ENCODE results near the gene ARRDC1.
"Not testable (repeated sequence)": the region's sequence is repeated elsewhere in the genome, so short reads cannot be mapped to it uniquely, and the experiment has no call there.

- TF ChIP-seq, protein P1, sequence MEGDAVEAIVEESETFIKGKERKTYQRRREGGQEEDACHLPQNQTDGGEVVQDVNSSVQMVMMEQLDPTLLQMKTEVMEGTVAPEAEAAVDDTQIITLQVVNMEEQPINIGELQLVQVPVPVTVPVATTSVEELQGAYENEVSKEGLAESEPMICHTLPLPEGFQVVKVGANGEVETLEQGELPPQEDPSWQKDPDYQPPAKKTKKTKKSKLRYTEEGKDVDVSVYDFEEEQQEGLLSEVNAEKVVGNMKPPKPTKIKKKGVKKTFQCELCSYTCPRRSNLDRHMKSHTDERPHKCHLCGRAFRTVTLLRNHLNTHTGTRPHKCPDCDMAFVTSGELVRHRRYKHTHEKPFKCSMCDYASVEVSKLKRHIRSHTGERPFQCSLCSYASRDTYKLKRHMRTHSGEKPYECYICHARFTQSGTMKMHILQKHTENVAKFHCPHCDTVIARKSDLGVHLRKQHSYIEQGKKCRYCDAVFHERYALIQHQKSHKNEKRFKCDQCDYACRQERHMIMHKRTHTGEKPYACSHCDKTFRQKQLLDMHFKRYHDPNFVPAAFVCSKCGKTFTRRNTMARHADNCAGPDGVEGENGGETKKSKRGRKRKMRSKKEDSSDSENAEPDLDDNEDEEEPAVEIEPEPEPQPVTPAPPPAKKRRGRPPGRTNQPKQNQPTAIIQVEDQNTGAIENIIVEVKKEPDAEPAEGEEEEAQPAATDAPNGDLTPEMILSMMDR (IDR thresholded peaks at IDR 0.05), result not testable (repeated sequence)
- TF ChIP-seq POLR2AphosphoS5, POLR2A (IDR thresholded peaks at IDR 0.05): not testable (repeated sequence)
Observed at GRCh38 chr9:137622211-137622610, 16.7 kb downstream of the ARRDC1 start.
